Measurements from ENCODE around the gene BMX. TPM values are rescaled to one million over a fixed set of nuclear protein-coding genes. Genes with fewer than 3 reads are reported as not detected.

Gene BMX
- total and polyA plus RNA-seq, 9 of the 15 experiments (the other 6 are each of a cell fraction or from before 2014, with no cell fraction given): 0.45 to 4.2 (median 1.8) TPM

DNA sequence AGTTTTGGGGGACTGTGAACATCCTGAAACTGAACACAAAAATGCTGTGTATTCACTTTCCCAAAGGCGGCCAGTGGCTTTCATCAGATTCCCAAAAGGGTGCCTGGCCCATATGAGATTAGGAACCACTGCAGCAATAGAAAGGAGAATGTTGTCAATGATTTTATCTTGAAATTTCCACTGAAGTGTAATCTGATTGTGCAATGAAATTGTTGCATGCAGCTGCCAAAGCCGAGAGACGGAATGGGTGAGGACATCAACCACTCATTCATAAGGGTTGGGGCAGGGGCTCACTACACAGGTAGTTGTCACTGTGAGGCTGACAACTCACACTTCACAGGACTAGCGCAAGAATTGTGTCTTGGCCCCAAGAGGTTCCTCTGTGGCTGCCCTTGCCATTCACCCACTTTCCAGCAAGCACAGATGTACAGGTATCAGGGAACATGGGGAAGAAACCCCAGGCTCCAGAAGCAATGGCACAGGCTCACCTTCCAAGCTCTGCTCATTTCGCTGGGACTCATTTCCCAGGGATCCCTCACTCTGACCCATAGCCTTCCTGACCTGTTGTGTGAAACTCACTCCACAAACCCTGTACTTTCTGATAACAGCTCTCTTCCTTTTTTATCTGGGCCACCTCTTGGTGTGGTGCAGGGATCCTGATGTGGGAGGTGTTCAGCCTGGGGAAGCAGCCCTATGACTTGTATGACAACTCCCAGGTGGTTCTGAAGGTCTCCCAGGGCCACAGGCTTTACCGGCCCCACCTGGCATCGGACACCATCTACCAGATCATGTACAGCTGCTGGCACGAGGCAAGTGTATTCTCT lies 48.8 kb downstream of the BMX start (continued):
- TF ChIP-seq ZNF121 (CRISPR knock-in tag; conservative IDR thresholded peaks at IDR 0.05) (no peak), ATF7 (IDR thresholded peaks at IDR 0.05) (0 out of 2 replicates have a peak, but pooled peaks have one; percentile 13), NCOR1 (IDR thresholded peaks at IDR 0.05) (peak; percentile 77), ZFP30 (CRISPR knock-in tag; IDR thresholded peaks at IDR 0.05; ENCODE audit: borderline replicate concordance) (no peak), ZEB2 (IDR thresholded peaks at IDR 0.05) (peak; percentile 54; the same call in 1 of the 2 replicates), ZKSCAN8 (CRISPR knock-in tag; IDR thresholded peaks at IDR 0.05) (no peak), RBM39 (optimal IDR thresholded peaks at IDR 0.05; ENCODE audit: low read depth, low read length) (no peak), RCOR1 (IDR thresholded peaks at IDR 0.05; ENCODE audit: borderline replicate concordance in 1 of 2, low read depth in 2 of 2, low read length in 2 of 2) (peak in 1 of 2 experiments; percentile 78; a peak in 2 of 4 replicates), ZNF408 (CRISPR knock-in tag; IDR thresholded peaks at IDR 0.05; ENCODE audit: low read depth) (no peak), TAF1 (IDR thresholded peaks at IDR 0.05; ENCODE audit: control insufficient read depth, extremely low read depth, insufficient read depth, low read length, severe bottlenecking) (no peak)
- TF ChIP-seq, protein P1, sequence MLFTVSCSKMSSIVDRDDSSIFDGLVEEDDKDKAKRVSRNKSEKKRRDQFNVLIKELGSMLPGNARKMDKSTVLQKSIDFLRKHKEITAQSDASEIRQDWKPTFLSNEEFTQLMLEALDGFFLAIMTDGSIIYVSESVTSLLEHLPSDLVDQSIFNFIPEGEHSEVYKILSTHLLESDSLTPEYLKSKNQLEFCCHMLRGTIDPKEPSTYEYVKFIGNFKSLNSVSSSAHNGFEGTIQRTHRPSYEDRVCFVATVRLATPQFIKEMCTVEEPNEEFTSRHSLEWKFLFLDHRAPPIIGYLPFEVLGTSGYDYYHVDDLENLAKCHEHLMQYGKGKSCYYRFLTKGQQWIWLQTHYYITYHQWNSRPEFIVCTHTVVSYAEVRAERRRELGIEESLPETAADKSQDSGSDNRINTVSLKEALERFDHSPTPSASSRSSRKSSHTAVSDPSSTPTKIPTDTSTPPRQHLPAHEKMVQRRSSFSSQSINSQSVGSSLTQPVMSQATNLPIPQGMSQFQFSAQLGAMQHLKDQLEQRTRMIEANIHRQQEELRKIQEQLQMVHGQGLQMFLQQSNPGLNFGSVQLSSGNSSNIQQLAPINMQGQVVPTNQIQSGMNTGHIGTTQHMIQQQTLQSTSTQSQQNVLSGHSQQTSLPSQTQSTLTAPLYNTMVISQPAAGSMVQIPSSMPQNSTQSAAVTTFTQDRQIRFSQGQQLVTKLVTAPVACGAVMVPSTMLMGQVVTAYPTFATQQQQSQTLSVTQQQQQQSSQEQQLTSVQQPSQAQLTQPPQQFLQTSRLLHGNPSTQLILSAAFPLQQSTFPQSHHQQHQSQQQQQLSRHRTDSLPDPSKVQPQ (CRISPR knock-in tag; IDR thresholded peaks at IDR 0.05; ENCODE audit: borderline replicate concordance): no peak
- TF ChIP-seq, protein P2, sequence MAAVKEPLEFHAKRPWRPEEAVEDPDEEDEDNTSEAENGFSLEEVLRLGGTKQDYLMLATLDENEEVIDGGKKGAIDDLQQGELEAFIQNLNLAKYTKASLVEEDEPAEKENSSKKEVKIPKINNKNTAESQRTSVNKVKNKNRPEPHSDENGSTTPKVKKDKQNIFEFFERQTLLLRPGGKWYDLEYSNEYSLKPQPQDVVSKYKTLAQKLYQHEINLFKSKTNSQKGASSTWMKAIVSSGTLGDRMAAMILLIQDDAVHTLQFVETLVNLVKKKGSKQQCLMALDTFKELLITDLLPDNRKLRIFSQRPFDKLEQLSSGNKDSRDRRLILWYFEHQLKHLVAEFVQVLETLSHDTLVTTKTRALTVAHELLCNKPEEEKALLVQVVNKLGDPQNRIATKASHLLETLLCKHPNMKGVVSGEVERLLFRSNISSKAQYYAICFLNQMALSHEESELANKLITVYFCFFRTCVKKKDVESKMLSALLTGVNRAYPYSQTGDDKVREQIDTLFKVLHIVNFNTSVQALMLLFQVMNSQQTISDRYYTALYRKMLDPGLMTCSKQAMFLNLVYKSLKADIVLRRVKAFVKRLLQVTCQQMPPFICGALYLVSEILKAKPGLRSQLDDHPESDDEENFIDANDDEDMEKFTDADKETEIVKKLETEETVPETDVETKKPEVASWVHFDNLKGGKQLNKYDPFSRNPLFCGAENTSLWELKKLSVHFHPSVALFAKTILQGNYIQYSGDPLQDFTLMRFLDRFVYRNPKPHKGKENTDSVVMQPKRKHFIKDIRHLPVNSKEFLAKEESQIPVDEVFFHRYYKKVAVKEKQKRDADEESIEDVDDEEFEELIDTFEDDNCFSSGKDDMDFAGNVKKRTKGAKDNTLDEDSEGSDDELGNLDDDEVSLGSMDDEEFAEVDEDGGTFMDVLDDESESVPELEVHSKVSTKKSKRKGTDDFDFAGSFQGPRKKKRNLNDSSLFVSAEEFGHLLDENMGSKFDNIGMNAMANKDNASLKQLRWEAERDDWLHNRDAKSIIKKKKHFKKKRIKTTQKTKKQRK (IDR thresholded peaks at IDR 0.05; ENCODE audit: borderline replicate concordance, low read depth, low read length): no peak
- TF ChIP-seq, protein P3, sequence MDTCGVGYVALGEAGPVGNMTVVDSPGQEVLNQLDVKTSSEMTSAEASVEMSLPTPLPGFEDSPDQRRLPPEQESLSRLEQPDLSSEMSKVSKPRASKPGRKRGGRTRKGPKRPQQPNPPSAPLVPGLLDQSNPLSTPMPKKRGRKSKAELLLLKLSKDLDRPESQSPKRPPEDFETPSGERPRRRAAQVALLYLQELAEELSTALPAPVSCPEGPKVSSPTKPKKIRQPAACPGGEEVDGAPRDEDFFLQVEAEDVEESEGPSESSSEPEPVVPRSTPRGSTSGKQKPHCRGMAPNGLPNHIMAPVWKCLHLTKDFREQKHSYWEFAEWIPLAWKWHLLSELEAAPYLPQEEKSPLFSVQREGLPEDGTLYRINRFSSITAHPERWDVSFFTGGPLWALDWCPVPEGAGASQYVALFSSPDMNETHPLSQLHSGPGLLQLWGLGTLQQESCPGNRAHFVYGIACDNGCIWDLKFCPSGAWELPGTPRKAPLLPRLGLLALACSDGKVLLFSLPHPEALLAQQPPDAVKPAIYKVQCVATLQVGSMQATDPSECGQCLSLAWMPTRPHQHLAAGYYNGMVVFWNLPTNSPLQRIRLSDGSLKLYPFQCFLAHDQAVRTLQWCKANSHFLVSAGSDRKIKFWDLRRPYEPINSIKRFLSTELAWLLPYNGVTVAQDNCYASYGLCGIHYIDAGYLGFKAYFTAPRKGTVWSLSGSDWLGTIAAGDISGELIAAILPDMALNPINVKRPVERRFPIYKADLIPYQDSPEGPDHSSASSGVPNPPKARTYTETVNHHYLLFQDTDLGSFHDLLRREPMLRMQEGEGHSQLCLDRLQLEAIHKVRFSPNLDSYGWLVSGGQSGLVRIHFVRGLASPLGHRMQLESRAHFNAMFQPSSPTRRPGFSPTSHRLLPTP (IDR thresholded peaks at IDR 0.05; ENCODE audit: borderline replicate concordance, extremely low read depth, insufficient read length): no peak
- TF ChIP-seq, protein P4, sequence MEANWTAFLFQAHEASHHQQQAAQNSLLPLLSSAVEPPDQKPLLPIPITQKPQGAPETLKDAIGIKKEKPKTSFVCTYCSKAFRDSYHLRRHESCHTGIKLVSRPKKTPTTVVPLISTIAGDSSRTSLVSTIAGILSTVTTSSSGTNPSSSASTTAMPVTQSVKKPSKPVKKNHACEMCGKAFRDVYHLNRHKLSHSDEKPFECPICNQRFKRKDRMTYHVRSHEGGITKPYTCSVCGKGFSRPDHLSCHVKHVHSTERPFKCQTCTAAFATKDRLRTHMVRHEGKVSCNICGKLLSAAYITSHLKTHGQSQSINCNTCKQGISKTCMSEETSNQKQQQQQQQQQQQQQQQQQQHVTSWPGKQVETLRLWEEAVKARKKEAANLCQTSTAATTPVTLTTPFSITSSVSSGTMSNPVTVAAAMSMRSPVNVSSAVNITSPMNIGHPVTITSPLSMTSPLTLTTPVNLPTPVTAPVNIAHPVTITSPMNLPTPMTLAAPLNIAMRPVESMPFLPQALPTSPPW (CRISPR knock-in tag; IDR thresholded peaks at IDR 0.05): no peak
